ENCODE data around the gene TRAIP. TPM values are rescaled to one million over a fixed set of nuclear protein-coding genes. Genes with fewer than 3 reads are reported as not detected.
"Not testable (repeated sequence)": the region's sequence is repeated elsewhere in the genome, so short reads cannot be mapped to it uniquely, and the experiment has no call there.

TRAIP gene
- polyA plus RNA-seq, 12 donors, result 3.2 to 9.0 (median 5.0) TPM; not detected in 2

- DNase-seq, result no peak
These were observed 25.0 kb downstream of the TRAIP start for GRCh38 chr3:49831341-49831740.

GRCh38 chr3:49826016-49826415 is 30.3 kb downstream of the TRAIP start:
- no peak for DNase-seq

GRCh38 chr3:49823131-49823530 is 33.2 kb downstream of the TRAIP start:
- DNase-seq, result not testable (repeated sequence)

- peak; percentile 70 for DNase-seq
These were observed 42.7 kb downstream of the TRAIP start, which contains the start of gene UBA7 for GRCh38 chr3:49813497-49814174. Gene UBA7 (minus strand): TSS chr3:49813953. CDS start chr3:49813787, 166 bp downstream.

GRCh38 chr3:49812916-49813496 is 43.4 kb downstream of the TRAIP start:
- no peak for DNase-seq

- DNase-seq, result no peak
These were observed 48.8 kb downstream of the TRAIP start for GRCh38 chr3:49807431-49808114.

GRCh38 chr3:49806850-49807249 is 49.5 kb downstream of the TRAIP start:
- DNase-seq, result no peak

GRCh38 chr3:49805897-49806701 is 50.3 kb downstream of the TRAIP start:
- peak; percentile 87 for DNase-seq

- peak; percentile 93 for DNase-seq
These were observed 51.0 kb downstream of the TRAIP start for GRCh38 chr3:49805367-49805782.

- no peak for DNase-seq
These were observed 52.0 kb downstream of the TRAIP start for GRCh38 chr3:49804141-49805041.

GRCh38 chr3:49803465-49804140 is 52.8 kb downstream of the TRAIP start:
- peak; percentile 70 for DNase-seq

GRCh38 chr3:49802719-49803464 is 53.5 kb downstream of the TRAIP start, which contains the start of gene INKA1:
Gene INKA1 (plus strand): TSS chr3:49803261. CDS start chr3:49803393, 132 bp downstream.
- peak; percentile 90 for DNase-seq

- DNase-seq, result no peak
These were observed 55.2 kb downstream of the TRAIP start for GRCh38 chr3:49801160-49801559.

GRCh38 chr3:49799761-49800160 is 56.6 kb downstream of the TRAIP start, which contains the start of gene CDHR4:
Gene CDHR4 (minus strand): TSS chr3:49799873. CDS start chr3:49799812, 61 bp downstream.
- no peak for DNase-seq

- DNase-seq, result no peak
These were observed 57.3 kb downstream of the TRAIP start for GRCh38 chr3:49799105-49799504.

GRCh38 chr3:49794926-49795905 is 61.1 kb downstream of the TRAIP start:
- DNase-seq, result no peak

- DNase-seq, result no peak
These were observed 61.9 kb downstream of the TRAIP start for GRCh38 chr3:49794431-49794830.

GRCh38 chr3:49793486-49794085 is 62.8 kb downstream of the TRAIP start:
- DNase-seq, result no peak

Data from muscle of arm (tissue), 12 donors.